ENCODE data around the gene DRAP1.
"Not testable (repeated sequence)": the region's sequence is repeated elsewhere in the genome, so short reads cannot be mapped to it uniquely, and the experiment has no call there.

DNA sequence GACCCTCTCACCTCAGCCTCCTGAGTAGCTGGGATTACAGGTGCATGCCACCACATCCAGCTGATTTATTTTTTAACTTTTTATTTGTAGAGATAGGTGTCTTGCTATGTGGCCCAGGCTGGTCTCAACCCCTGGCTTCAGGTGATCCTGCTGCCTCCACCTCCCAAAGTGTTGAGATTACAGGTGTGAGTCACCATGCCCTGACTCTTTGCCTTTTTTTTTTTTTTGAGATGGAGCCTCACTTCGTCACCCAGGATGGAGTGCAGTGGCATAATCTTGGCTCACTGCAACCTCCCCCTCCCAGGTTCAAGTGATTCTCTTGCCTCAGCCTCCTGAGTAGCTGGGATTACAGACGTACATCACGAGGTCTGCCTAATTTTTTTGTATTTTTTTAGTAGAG is 32.4 kb downstream of the DRAP1 start:
- TF ChIP-seq, protein P1, sequence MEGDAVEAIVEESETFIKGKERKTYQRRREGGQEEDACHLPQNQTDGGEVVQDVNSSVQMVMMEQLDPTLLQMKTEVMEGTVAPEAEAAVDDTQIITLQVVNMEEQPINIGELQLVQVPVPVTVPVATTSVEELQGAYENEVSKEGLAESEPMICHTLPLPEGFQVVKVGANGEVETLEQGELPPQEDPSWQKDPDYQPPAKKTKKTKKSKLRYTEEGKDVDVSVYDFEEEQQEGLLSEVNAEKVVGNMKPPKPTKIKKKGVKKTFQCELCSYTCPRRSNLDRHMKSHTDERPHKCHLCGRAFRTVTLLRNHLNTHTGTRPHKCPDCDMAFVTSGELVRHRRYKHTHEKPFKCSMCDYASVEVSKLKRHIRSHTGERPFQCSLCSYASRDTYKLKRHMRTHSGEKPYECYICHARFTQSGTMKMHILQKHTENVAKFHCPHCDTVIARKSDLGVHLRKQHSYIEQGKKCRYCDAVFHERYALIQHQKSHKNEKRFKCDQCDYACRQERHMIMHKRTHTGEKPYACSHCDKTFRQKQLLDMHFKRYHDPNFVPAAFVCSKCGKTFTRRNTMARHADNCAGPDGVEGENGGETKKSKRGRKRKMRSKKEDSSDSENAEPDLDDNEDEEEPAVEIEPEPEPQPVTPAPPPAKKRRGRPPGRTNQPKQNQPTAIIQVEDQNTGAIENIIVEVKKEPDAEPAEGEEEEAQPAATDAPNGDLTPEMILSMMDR (IDR thresholded peaks at IDR 0.05): not testable (repeated sequence)
- not testable (repeated sequence) for TF ChIP-seq POLR2A (IDR thresholded peaks at IDR 0.05)

All from thyroid gland (tissue), 4 donors.